Spleen (tissue), 11 donors: Measurements from ENCODE around the gene SEC14L1. TPM values are rescaled to one million over a fixed set of nuclear protein-coding genes. Genes with fewer than 3 reads are reported as not detected.

Source experiments
- DNase-seq: peaks from one replicate; pipeline ENCODE4 v3.0.0-alpha.2; 2020
- H3K27ac ChIP-seq, 8 donors: fragments of 200-600 bp; sonication (generic) in 7 of 8; 1 replicate in 4 of 8; 2 replicates in 4 of 8; pipeline versions ENCODE4 v1.5.0 to v1.8.0; 2016 to 2021; ENCODE audit warnings: inconsistent platforms in 4 of 8, mild to moderate bottlenecking in 4 of 8, moderate library complexity in 1 of 8
- H3K27me3 ChIP-seq, 7 donors: fragments of 200-600 bp; sonication (generic) in 6 of 7; replicated peaks in 1 of 7; 1 replicate in 4 of 7; 2 replicates in 3 of 7; pipeline versions ENCODE4 v1.5.0 to v1.8.0; 2016 to 2021; ENCODE audit warnings: inconsistent platforms in 3 of 7, mild to moderate bottlenecking in 1 of 7
- H3K36me3 ChIP-seq, 6 donors: fragments of 200-600 bp; sonication (generic) in 5 of 6; 1 replicate in 4 of 6; 2 replicates in 2 of 6; pipeline versions ENCODE4 v1.5.0 to v1.8.0; 2016 to 2021; ENCODE audit warnings: inconsistent platforms in 2 of 6
- H3K4me1 ChIP-seq, 6 donors: fragments of 200-600 bp; sonication (generic) in 5 of 6; 1 replicate in 3 of 6; 2 replicates in 3 of 6; pipeline versions ENCODE4 v1.5.0 to v1.8.0; 2016 to 2021; ENCODE audit warnings: inconsistent platforms in 3 of 6
- H3K4me3 ChIP-seq, 8 donors: fragments of 200-600 bp; sonication (generic) in 7 of 8; 1 replicate in 4 of 8; 2 replicates in 4 of 8; pipeline versions ENCODE4 v1.5.0 to v1.8.0; 2016 to 2021; ENCODE audit warnings: inconsistent platforms in 4 of 8, mild to moderate bottlenecking in 4 of 8, moderate library complexity in 2 of 8
- H3K9me3 ChIP-seq, 8 donors: fragments of 200-600 bp; sonication (generic) in 7 of 8; 1 replicate in 4 of 8; 2 replicates in 4 of 8; pipeline versions ENCODE4 v1.5.0 to v1.8.0; 2016 to 2021; ENCODE audit warnings: inconsistent platforms in 4 of 8
- CTCF ChIP-seq, 11 experiments: fragments of 200-600 bp in 7 of 11; fragments of 450-650 bp in 4 of 11; sonication (generic) in 4 of 11; IDR thresholded peaks in 8 of 11; conservative IDR thresholded peaks in 3 of 11; 1 replicate in 7 of 11; 2 replicates in 4 of 11; pipeline versions ENCODE4 v1.4.0 to v1.8.0; 2016 to 2021; ENCODE audit warnings: antibody characterized with exemption in 11 of 11, inconsistent platforms in 4 of 11, mild to moderate bottlenecking in 1 of 11
- POLR2A ChIP-seq, 3 donors: fragments of 450-650 bp; IDR thresholded peaks; one replicate each; pipeline ENCODE4 v1.5.1; 2017; ENCODE audit warnings: antibody characterized with exemption in 3 of 3, mild to moderate bottlenecking in 1 of 3
- POLR2AphosphoS5 ChIP-seq, 3 donors: sonication (generic); formaldehyde crosslinking; IDR thresholded peaks; one replicate each; pipeline ENCODE4 v1.5.1; 2017; ENCODE audit warnings: antibody characterized with exemption in 3 of 3
- WGBS, 5 donors: extraction: QIAGEN DNeasy Blood & Tissue Kit in 3 of 5; methylation state at CpG; one replicate each; pipeline versions ENCODE4 v1.1.5 to v1.1.7; 2013 to 2018; 5-methylcytosine and 5-hydroxymethylcytosine counted together
- intact Hi-C: fragments of 100-400 bp; cut with DNase I; formaldehyde crosslinking; loops from one replicate; pipeline ENCODE4 v1.15.0; 2023; ENCODE audit warnings: low total_unique reads
- polyA plus RNA-seq, 3 donors: library from polyadenylated mRNA; stranded (reverse); fragments of 200-250 nt; gene quantifications; one replicate each; pipeline ENCODE4 v1.2.1, GENCODE V29; 2013
- total RNA-seq, 7 donors: library from RNA; depleted of rRNA in 3 of 7; stranded (reverse); fragments of >200 nt in 3 of 7; fragmentation: NEBNext Ultra II Directional in 4 of 7; extraction: Animal tissue kit (Norgen Biotek cat#: 25700) in 4 of 7; gene quantifications; one replicate each; pipeline versions ENCODE4 v1.1.0 to v1.2.1, GENCODE V29; 2016 to 2021
- donor health status: healthy with polysubstance abuse.
- donor health status: DM: no; HTN: no; CAD: no; lungs with moderate emphysema.
- donor health status: DM: no; HTN: no; CAD: no.
- donor health status: Bipolar disorder and iron deficiency.
- donor health status: healthy.
- donor health status: DM: no; HTN: no; CAD: no.
- donor health status: DM: yes; HTN: yes; CAD: no.

SEC14L1 gene
- total and polyA plus RNA-seq, 10 donors, result 14.5 to 202 (median 169) TPM

- TF ChIP-seq POLR2AphosphoS5 (IDR thresholded peaks at IDR 0.05), result peak in 2 of 3 donors; percentile 43 to 70
- no peak for TF ChIP-seq POLR2A (IDR thresholded peaks at IDR 0.05)
- Histone ChIP-seq H3K27me3 (no peaks in the 10 kb centered on the region), H3K4me1 (peaks cover 0 to 36% (median 21%) of the 10 kb centered on the region in 6 donors), H3K9me3 (peaks cover 0 to 1% (median 0%) of the 10 kb centered on the region in 8 donors), H3K27ac (no peak overlapping the region), H3K4me3 (no peak overlapping the region), H3K36me3 (peaks cover 3 to 71% (median 35%) of the 10 kb centered on the region in 6 donors)
- 91 to 93% (median 91%) methylated on average over 10 of the region's 10 CpGs for WGBS, 5 donors
- peak; percentile 46 for DNase-seq
- intact Hi-C loops, result no loop called here
Observed at GRCh38 chr17:77218902-77219301, 78.1 kb downstream of the SEC14L1 start.

DNA sequence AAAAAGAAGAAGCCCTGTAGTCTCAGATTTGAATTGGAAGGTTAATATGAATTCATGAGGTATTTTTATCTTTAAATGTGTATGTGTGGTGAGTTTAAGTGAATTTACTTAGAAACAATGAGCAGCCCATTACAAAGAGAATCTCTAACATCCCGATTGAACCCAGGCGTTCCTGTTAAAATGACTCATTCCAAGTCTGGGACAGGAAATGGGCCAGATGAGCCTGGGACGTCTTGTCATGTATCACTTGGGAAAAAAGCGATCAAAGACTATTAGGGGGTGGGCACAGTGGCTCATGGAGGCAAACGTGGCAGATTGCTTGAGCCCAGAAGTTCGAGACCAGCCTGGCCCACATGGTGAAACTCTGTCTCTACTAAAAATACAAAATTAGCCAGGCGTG, 81.6 kb downstream of the SEC14L1 start:
- TF ChIP-seq POLR2AphosphoS5 (IDR thresholded peaks at IDR 0.05), result no peak
- TF ChIP-seq POLR2A (IDR thresholded peaks at IDR 0.05), result no peak
- TF ChIP-seq CTCF (IDR thresholded peaks at IDR 0.05 in 8 of 11, conservative IDR thresholded peaks at IDR 0.05 in 3 of 11), result no peak
- 75 to 85% (median 84%) methylated on average over 7 of the region's 7 CpGs for WGBS, 5 donors
- H3K27ac ChIP-seq, result peak overlapping the region in 1 of 8 donors; percentile 75

GRCh38 chr17:77223642-77224420, 83.1 kb downstream of the SEC14L1 start:
- 73 to 82% (median 78%) methylated on average over 26 of the region's 26 CpGs for WGBS, 5 donors
- Histone ChIP-seq H3K27ac (peak overlapping the region; percentile 42 to 75 (median 59)), H3K36me3 (peaks cover 0 to 27% (median 3%) of the 10 kb centered on the region in 6 donors), H3K4me1 (peaks cover 0 to 12% (median 3%) of the 10 kb centered on the region in 6 donors), H3K27me3 (no peaks in the 10 kb centered on the region), H3K9me3 (peaks cover 0 to 21% (median 19%) of the 10 kb centered on the region in 8 donors), H3K4me3 (no peak overlapping the region)
- TF ChIP-seq POLR2AphosphoS5 (IDR thresholded peaks at IDR 0.05) (peak in 2 of 3 donors; percentile 44 to 47), CTCF (IDR thresholded peaks at IDR 0.05 in 8 of 11, conservative IDR thresholded peaks at IDR 0.05 in 3 of 11) (no peak), POLR2A (IDR thresholded peaks at IDR 0.05) (no peak)
- no peak for DNase-seq
- intact Hi-C loops, result no loop called here

More for the DNA sequence above, 81.6 kb downstream of the SEC14L1 start:
- H3K4me1 ChIP-seq, result peaks cover 0 to 12% (median 3%) of the 10 kb centered on the region in 6 donors
- intact Hi-C loops, result no loop called here
- DNase-seq, result peak; percentile 14
- H3K27me3 ChIP-seq, result no peaks in the 10 kb centered on the region
- H3K9me3 ChIP-seq, result peaks cover 0 to 21% (median 19%) of the 10 kb centered on the region in 8 donors
- peaks cover 0 to 42% (median 14%) of the 10 kb centered on the region in 6 donors for H3K36me3 ChIP-seq
- no peak overlapping the region for H3K4me3 ChIP-seq

DNA sequence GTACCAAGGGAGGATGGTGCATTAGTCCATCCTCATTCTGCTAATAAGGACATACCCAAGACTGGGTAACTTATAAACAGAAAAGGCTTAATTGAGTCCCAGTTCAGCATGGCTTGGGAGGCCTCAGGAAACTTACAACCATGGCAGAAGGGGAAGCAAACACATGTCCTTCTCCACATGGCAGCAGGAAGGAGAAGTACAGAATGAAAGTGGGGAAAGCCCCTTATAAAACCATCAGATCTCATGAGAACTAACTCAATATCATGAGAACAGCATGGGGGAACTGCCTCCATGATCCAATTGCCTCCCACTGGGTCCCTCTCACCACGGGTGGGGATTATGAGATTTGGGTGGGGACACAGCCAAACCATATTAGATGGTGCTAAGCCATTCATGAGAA, 84.5 kb downstream of the SEC14L1 start:
- H3K4me1 ChIP-seq, result peaks cover 0 to 12% (median 3%) of the 10 kb centered on the region in 6 donors
- peaks cover 0 to 13% (median 0%) of the 10 kb centered on the region in 6 donors for H3K36me3 ChIP-seq
- no peak overlapping the region for H3K27ac ChIP-seq
- 80 to 100% (median 100%) methylated on average over 1 of the region's 1 CpG for WGBS, 5 donors
- no peak for DNase-seq
- H3K27me3 ChIP-seq, result no peaks in the 10 kb centered on the region
- peaks cover 0 to 21% (median 19%) of the 10 kb centered on the region in 8 donors for H3K9me3 ChIP-seq
- TF ChIP-seq POLR2AphosphoS5 (IDR thresholded peaks at IDR 0.05), result no peak
- TF ChIP-seq CTCF (IDR thresholded peaks at IDR 0.05 in 8 of 11, conservative IDR thresholded peaks at IDR 0.05 in 3 of 11), result no peak
- TF ChIP-seq POLR2A (IDR thresholded peaks at IDR 0.05), result no peak
- H3K4me3 ChIP-seq, result no peak overlapping the region
- intact Hi-C loops, result no loop called here
